DMS53 (cell line): ENCODE data around the gene CUL7.
"Not testable (repeated sequence)": the region's sequence is repeated elsewhere in the genome, so short reads cannot be mapped to it uniquely, and the experiment has no call there.

ENCODE experiments used
- DNase-seq: peaks from one replicate; lab custom pipeline; 2025; lab: John Stamatoyannopoulos, UW

Gene CUL7

DNA sequence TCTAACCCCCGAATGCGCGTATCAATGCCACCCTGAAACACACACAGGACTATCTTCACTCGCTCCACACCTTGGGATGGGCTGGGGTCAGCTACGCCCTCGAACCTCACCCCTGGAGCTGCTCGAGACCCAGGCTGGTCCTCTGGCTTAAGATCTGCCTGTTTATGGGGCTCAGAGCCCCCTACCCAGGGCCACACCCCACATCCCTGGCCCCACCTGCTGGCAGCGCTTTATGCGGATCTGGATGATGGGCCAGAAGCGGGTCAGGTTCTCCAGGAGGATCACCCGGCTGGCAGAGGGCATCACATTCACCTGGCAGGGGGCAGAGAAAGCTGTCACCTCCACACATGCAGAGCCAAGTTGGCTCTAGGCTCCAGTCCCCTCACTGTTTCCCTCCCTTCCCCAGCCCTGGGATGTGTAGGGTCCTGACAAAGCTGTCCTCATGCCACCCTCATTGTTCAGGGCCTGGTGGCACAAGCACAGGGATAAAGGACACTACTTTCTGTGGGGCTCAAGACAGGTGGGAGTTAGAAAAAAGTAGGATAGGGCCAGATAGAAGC is 8.2 kb downstream of the CUL7 start:
- DNase-seq, result no peak

DNA sequence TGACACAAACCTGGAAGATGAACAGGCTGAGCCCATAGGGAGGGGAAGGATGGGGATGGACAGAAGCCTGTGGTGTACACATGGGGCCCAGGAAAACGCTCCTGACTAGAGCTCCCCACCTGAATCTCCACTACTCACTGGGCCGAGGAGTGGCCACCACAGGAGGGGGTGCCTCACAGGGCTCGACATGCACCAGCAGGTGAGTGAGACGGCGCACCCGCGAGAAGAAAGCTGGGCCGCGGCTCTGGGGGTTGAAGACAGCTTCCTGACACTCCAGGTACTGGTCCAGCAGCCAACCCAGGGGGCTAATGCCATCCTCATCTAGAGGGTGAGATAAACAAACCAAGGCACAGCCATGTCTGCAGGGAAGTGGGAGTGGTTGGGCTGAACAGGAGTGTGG is 10.3 kb downstream of the CUL7 start:
- no peak for DNase-seq

DNA sequence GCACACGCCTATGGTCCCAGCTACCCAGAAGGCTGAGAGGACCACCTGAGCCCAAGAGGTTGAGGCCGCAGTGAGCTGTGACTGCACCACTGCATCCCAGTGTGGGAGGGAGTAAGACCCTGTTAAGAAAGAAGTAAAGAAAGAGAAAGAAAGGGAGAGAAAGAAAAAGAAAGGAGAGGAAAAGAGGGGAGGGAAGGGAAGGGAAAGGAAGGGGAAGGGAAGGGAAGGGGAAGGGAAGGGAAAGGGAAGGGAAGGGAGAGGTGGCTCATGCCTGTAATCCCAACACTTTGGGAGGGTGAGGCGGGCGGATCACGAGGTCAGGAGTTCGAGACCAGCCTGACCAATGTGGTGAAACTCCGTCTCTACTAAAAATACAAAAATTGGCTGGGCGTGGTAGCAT is 12.2 kb downstream of the CUL7 start:
- not testable (repeated sequence) for DNase-seq

DNA sequence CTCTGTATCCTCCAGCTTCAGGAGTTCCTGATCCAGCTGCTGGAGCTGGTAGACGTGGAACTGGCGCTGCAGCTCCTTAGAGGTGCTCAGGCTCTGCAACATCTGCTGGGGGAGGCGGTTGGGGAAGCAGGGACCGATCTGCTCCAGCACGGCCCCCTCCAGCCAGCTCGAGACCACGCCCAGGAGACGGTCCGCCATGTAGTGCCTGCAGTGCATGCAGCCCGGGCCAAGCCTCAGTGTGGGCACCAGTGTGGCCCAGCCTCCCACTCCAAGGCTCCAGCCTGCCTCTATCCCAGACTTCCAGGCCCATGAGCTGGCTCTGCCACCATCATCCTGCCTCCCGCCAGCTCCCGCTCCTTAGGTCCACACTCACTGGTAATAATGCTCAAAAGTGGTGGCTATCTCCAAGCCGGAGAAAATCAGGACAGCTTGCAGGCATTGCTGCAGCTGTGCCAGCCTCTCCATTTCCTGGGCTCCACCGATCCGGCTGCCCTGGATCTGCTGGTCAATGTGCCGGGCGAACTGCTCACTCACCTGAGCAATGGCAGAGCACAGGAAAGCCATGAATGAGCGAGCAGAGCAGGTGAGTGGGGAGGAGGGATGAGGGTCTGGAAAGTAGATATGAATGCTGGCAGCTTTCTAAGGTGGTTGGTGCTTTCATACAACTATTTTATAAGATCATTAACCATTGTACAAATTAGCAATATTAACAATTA is 13.0 kb downstream of the CUL7 start:
- DNase-seq, result no peak

DNA sequence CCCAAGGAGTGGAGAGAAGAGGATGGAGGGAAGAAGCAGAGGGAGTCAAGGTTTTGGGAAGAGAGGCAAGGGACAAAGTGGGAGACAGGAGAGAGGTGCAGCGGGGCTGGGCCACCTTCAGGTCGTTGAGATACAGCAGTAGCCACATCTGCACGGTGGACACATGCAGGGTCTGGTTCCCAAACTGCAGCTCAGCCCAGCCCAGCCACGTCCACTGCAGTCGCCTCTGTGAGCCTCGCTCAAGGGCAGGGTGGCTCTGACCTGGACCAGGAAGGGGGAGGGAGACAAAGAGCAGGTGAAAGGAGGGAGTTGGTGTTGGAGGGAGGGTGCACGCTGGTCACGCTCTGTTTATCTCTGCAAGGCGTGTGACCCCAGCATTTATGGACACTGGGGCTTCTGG is 14.9 kb downstream of the CUL7 start:
- no peak for DNase-seq

DNA sequence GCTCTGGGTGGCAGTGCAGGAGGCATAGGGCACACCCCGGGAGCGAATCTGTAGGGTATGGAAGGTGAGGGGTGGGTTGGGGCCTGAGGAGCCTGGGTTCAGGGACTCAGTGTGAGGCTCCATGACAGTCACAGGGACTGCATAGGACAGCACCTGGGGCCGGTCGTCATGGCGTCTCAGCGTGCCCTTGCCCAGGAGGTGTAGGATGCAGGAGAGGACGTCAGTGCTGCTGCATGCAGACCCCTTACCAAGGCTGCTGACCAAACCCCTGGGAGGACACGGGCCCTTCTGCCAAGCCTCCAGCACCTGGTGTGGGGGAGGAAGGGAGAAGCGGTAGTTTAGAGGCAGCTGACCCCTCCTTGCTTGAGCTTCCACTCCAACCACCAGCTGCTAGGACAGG is 15.9 kb downstream of the CUL7 start:
- DNase-seq, result no peak

DNA sequence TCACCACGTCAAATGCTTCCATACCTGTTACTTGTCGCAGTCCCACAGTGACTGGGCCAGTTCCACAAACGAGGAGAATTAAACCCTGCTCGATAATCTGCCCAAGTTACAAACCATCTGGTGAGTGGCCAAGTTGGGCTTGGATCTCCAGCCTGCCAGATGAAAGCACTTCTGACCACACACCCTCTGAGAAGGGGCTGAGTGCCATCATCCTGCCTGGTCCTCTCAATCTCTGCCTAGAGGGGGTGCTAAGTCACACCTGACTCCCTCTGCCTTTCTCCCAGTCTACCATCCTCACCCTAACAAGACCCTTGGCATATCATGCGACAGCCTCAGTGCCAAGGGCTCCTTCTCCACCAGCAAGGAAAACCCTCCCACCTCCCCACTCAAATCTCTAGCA is 16.5 kb downstream of the CUL7 start:
- DNase-seq, result no peak

DNA sequence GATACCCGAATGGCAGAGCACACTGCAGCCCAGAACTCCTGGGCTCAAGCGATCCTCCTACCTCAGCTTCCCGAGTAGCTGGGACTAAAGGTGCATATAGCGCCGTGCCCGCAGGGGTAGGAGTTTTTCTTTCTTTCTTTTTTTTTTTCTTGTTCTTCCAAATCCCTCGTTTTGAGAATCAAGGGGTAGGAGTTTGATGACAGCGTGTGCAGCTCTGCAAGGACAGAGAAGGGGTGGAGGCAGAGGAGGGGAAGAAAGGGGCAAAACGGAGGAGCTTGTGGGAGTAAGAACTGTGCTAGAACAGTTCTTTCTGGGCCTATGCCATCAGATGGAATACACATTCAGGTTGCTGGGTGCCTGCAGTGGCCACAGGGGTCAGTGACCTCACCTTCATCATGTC is 16.9 kb downstream of the CUL7 start:
- no peak for DNase-seq

DNA sequence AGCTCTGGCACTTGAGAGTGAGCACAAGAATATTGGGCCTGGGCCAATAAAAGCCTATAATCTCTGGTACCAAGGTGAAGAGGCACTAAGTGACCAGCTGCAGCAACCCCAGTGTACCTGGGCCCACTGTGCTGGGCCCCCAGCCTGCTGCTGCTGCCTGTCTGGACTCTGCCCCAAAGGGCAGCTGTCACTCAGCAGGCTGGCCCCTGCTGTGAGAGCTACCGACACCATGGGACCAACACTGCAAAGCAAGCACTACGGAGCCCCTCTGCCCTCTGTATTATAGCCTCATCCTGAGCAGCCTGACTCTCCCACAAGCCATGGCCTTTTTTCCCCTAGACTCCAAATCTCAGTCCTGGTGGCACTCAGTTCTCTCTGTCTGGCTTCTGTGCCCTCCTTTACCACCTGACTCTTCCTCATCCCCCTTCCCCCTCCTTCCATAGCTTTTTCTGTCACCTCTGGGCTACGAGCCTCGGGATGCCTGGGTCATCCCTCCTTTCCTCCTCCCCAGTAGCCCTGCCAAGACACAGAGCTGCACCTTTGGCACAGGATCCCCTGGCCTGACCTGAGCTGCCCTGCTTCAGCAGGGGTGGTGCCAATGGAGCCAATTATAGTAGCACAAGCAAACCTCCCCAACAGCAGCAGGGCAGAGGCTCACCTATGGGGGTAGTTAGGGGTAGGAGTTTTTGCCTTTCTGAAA is 18.0 kb downstream of the CUL7 start:
- DNase-seq, result no peak

DNA sequence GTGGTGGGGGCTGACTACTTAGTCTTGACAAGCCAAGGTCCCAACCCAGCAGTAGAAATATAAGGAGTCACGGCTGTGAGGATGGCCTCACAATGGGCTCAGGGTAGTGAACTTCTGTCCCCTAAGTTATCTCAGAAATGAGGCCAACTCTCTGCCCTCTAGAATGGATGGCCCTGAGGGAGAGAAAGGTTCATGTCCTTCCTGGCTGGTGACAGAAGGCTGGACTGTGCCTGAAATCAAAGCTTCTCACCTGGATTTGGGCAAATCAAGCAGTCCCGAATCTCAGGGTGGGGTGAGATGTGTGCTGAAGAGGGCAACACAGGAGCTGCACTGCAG is 19.5 kb downstream of the CUL7 start:
- DNase-seq, result no peak

DNA sequence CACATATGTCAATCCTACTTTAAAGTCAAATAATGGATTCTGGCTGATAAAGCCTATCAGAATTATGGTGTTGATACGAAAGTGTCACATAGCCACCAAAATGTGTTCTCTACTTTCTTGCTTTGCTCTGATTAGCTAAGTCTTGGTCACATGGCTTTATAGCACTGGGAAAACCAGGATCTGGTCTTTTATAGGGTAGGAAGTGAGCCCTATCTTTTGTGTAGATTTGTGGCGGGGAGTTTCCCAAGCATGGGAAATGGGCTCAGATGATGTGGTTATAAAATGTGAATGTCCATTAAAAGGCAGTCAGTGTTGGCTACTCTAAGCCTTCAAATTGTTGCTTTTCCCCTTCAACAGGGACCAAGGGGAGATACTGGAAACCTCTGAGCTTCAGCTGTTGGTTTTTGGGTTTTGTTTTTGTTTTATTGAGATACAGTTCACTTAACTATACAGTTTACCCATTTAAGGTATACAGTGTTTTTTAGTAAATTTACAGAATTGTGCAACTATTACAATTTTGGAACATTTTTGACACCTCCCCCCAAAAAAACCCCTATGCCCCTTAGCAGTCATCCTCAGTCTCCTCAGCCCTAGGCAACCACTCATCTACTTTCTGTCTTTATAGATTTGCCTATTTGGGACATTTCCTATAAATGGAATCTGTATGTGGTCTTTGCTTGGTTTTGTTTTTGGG is 20.0 kb downstream of the CUL7 start:
- DNase-seq, result no peak

DNA sequence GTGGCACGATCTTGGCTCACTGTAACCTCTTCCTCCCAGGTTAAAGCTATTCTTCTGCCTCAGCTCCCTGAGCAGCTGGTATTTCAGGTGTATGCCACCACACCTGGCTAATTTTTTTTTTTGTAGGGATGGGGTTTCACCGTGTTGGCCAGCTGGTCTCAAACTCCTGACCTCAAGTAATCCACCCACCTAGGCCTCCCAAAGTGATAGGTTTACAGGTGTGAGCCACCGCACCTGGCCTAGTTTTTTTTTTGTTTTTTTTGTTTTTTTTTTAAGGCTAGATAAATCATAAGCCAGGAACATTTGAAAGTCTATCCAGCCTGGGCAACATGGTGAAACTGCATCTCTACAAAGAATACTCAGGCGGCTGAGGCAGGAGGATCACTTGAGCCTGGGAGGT is 21.3 kb downstream of the CUL7 start:
- peak; percentile 13 for DNase-seq

DNA sequence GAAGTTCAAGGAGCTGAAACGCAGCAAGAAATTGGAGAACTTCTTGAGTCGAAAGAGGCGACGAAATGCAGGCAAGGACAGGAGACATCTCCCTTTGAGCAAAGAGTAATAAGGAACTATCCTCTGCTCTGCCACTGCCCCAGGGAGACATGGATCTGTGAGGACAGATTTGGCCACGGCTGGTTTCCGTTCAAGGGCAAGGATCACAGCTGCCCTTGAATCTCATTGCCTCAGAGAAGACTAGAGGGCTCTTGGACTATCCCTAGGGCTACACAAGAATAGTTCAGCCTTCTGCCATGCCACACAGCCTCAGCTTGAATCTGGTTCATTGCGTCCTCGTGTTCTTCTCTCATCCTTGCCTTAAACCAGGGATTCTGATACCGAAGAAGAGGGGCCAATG is 24.5 kb downstream of the CUL7 start:
- no peak for DNase-seq

DNA sequence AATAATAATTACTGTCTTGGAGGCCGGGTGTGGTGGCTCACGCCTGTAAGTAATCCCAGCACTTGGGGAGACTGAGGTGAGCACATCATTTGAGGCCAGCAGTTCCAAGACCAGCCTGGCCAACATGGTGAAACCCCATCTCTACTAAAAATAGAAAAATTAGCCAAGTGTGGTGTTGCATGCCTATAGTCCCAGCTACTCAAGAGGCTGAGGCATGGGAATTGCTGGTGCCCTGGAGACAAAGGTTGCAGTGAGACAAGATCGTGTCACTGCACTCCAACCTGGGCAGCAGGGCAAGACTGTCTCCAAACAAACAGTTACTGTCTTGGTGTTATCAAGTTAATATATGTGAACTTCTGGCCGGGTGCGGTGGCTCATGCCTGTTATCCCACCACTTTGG is 27.3 kb downstream of the CUL7 start:
- no peak for DNase-seq

DNA sequence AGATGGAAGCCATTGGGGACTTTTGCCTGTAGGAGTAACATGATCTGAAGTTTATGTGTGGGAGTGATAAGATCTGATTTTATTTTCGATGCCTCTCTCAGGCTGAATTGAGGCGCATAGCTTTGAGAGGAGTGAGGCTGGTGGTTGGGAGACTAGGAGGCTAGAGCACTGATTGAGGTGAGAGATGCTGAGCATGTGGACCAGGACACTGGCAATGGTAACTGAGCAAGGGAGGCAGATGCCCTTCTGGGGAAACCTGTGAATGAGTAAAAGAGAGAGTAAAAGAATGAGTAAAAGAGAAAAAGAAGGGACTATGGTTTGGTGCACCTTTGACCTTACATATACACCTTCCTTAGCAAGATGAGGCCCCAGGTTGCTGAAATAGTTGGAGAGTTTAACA is 29.2 kb downstream of the CUL7 start:
- DNase-seq, result no peak

DNA sequence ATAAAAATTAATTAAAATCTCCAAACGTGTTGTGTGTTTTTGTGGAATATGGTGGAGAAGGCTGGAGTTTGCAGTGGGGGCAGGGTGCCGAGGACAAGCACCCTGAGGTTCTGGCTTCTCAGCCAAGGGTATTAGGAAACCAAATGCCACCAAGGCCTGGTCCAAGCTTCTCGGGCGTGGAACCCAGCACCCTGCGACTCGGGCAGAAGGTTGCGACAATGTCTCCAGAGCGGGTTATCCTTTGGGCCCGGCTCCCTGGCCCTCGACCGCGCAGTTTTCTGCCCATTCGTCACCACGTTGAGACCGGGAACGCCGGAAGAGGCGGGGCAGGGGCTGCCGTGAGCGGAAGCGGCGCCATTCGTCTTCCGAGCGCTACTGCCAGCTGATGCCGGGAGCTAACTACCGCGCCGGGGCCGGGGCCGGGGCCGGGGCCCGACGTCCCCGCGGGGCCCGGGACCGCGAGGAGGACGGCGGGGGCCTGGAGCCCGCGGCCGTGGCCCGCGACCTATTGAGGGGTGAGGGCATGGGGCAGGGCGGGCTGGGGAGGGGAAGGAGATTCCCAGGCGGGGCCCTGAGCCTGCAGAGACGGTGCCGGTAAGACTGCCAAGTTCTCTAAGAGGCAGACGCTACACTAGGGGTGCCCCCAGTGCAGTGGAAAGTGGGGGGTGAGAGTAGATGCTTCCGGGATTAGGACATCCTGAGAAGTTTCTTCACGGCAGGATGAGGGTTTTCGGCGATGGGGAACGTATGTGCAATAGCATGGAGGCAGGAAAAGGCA is 32.2 kb downstream of the CUL7 start, which contains the start of gene RRP36:
RRP36 (plus strand) TSS at position 354 of the 778 bp plus-strand sequence; CDS start at position 386, 32 bp downstream.
- DNase-seq, result peak; percentile 92

DNA sequence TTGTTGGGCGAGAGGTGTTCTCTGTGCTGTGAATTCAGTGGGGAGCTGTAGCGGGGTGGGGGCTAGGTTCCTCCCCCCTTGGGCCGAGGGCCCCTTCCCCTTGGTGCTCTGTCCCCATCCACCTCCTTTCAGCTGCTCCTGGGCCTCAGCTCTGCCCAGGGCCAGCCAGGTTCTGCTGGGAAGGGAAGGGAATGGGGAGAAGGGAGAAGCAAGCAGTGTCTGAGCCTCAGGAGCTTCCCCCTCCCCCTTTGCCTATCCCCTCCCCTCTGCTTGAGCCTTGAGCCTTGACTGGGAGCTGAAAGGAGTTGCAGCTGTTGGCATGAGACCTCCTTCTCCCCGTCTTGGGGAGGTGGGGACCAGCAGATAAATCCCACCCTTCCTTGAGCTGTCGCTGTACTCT is 32.8 kb downstream of the CUL7 start:
- peak; percentile 56 for DNase-seq

DNA sequence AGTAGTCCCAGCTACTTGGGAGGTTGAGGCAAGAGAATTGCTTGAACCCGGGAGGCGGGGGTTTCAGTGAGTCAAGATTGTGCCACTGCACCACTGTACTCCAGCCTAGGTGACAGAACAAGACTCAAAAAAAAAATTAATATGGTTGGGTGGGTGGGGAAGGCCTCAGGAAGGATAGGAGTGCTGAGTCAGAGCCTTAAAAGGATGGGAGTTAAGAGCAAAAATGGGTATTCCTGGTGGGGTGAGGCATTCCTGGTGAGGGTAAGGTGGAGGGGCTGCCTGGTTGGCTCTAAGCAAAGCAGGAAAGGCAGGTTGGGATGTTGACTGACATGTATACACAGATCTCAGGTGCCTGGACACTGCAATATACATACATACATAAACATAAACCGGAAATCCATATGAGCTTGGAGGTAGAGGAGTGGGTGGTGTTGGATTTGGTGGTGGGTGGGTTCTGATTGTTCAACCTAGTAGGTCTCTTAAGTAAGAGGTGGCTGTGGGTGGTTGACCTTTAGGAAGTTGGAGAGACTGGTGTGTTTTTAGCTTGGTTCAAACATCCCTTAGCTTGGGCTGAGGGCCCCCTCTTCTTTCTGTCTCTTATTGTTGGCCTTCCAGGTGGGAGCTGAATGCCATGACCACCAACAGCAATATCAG is 33.5 kb downstream of the CUL7 start:
- no peak for DNase-seq

DNA sequence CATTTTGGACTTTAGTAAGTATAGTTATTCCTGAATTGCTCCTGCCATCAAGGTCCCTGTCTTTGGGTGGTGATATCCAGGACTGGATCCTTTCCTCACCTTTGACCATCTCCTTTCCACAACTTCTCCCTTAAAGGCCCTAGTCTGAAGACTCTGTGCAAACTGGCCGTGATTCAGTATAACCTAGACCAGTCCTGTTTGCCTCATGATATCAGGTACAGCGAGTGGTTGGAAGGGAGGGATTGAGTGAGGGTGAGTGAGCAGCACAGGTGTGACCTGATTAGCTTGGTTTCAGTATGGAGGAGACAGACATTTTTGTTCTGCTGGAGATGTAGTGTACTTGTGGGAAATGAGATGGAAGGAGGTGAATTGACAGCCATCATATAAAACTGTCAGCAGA is 34.5 kb downstream of the CUL7 start:
- DNase-seq, result no peak

DNA sequence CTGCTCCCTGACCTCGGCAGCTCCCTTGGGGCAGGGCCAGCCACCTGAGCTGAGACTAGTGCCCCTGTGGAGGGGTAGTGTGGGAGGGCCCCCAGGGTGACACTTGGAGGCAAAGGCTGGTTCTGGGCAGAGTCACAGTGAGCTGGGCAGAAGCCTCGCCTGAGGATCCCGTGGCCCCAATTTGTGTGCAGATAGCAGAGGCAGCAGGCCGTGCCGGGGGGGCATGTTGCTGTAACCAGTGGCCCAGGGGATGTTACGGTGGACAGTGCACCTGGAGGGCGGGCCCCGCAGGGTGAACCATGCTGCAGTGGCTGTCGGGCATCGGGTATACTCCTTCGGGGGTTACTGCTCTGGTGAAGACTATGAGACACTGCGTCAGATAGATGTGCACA is 36.7 kb downstream of the CUL7 start:
- DNase-seq, result no peak

DNA sequence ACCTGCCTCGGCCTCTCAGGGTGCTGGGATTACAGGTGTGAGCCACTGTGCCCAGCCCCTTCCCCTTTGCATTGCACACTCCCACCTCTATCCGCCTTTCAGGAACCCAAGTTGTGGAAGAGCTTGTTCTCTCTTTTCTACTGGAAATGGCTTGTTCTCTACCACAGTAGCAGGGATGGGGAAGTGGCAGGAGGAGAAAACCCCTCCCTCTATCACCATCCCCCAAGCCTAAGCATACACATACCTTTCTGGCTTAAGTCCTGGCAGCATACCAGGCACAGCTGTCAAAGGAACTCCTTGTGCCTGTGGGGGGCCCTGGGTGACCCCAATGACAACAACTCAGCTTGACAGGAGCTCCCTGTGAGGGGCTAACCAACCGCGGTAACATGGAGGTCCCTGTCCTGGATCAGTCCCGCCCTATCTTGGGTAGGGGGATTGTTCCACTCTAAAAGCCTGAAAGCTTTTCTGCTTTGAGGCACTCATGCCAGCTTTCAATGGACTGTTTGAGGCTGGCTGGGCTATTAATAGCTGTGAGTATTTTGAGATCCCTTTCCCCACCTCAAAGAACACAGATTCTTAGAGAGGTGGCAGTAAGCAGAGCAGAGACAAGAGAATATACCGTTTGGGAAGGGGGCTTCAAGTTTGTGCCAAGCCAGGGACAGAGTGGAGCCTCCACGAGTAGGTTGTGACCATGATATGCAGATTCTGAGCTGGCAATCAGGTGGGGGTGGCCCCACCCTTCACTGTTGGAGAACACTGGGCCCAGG is 37.3 kb downstream of the CUL7 start:
- no peak for DNase-seq
